Measurements from ENCODE around the gene CLCN7. TPM values are rescaled to one million over a fixed set of nuclear protein-coding genes. Genes with fewer than 3 reads are reported as not detected.

CLCN7 gene
- total RNA-seq: 134 TPM

DNA sequence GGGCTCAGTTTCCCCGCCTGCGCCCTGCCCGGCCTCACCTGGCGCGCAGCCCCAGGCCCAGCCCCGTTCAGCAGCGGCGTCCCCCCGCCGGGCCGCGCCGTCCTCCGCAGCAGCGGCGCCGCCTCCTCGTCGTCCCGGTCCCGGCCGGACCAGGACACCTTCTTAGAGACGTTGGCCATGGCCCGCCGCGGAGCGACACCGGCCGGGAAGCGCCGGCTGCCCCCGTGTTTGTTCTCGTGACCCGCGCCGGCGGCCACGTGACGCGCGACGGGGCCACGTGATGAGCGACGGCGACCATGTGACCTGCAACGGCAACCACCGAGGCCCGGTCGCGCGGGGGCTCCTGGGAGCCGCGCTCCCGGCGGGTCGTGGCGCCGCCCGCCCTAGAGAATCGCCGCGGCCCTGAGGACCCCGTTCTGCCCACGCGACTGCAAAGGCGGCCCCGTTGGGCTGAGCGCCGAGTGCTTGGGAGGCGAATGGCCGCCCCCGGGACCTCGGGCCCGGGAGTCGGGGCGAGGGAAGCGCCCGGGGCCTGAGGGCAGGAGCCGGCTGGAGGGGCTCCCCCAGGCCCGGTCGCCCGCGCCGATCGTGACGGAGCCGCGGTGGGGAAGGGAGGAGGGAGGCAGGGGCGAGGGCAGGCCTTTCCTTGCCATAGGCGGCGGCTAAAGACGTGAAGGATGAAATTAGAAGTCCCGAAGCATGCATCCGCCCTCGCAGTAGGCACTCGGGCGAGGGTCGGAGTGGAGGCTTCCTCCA, at the start of gene CLCN7:
CLCN7 (minus strand) TSS at position 233 of the 756 bp plus-strand sequence; CDS start at position 179, 54 bp downstream.
- peak; percentile 71 to 90 (median 83) for DNase-seq (ENCODE audit: low read depth in 2 of 3, low spot score in 2 of 3)

GRCh38 chr16:1524366-1524765, 49.5 kb upstream of the CLCN7 start:
- no peak for DNase-seq (ENCODE audit: low read depth in 2 of 3, low spot score in 2 of 3)

GRCh38 chr16:1523581-1524245, 48.9 kb upstream of the CLCN7 start:
- DNase-seq (ENCODE audit: low read depth in 2 of 3, low spot score in 2 of 3): no peak

DNA sequence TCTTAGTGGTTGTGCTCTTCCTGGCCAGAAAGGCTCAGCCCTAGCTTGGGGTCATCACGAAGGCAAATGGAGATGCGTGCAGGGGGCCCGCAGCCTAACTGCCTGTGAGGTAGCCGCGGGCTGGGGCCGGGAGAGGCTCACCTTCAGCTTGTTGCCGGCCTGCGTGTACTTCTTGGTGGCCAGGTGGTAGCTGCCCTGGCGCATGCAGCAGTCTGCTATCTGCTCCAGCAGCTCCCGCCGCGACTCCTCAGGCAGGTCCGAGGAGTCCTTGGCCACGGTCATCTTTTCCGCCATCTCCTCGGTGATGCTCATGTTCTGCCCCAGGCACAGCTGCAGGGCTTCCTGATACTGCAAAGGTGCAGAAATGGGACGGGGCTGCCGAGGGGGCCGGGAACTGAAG, 45.6 kb upstream of the CLCN7 start:
- DNase-seq (ENCODE audit: low read depth in 2 of 3, low spot score in 2 of 3): no peak

DNA sequence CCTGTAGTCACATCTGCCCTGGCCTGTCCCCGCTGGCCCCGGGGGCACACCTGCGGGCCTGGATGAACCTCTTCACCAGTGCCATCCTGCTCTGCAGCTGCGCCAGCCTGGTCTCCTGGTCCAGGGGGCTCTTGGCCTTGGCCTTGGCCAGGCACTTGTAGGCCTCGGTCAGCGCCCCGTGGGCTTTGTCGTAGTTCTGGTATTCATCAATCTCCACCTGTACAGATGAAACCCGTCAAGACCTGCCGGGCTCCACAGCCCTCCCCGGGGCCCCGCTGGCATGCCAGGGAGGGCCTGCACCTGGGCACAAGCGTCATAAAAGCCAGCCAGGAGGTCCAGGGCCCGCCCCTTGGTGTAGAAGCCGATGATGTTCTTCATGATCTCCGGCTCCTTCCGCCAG, 45.0 kb upstream of the CLCN7 start:
- no peak for DNase-seq (ENCODE audit: low read depth in 2 of 3, low spot score in 2 of 3)

DNA sequence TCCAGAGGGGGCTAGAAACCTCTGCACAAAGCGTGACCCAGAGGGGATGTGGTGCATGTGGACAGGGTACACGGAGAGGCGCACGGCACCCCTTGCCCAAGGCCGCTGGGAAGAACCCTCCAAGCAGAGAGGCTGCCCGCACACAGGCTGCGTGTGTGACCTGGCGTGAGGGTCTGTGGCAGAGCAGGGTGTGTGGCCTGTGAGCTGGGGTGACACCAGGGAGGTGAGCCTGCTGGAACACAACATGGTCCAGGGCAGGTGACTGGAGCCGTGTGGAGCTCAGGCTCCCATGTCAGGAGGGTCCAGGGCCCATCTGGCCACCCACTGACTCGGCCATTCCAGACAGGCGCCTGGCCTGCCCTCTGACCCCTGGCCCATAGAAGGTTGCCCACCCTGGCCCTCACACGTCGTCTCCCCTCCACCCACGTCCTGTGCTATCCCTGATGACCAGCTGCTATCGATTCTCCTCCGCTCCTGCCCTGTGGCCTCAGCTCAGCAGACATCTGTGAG, 43.9 kb upstream of the CLCN7 start:
- DNase-seq (ENCODE audit: low read depth in 2 of 3, low spot score in 2 of 3): no peak

GRCh38 chr16:1514507-1514906, 39.7 kb upstream of the CLCN7 start:
- DNase-seq (ENCODE audit: low read depth in 2 of 3, low spot score in 2 of 3): no peak

DNA sequence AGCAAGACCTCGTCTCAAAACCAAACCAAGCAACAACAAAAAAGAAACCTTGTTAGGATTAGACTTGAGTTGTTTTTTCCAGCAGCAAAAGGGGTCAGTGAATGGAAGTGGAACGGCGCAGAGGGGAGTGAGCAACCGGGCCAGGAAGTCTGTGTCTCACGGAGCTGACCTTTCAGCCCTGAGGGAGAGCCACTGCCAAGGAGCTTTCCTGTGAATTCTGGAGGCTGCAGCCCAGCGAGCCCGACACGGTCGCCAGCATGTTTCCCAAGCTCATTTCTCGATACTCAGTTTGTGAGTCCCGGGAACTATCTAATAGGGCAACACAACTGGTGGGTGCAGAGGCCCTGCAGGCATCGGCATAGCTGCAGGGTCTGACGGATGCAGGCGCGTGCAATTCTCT, 37.9 kb upstream of the CLCN7 start:
- no peak for DNase-seq (ENCODE audit: low read depth in 2 of 3, low spot score in 2 of 3)

DNA sequence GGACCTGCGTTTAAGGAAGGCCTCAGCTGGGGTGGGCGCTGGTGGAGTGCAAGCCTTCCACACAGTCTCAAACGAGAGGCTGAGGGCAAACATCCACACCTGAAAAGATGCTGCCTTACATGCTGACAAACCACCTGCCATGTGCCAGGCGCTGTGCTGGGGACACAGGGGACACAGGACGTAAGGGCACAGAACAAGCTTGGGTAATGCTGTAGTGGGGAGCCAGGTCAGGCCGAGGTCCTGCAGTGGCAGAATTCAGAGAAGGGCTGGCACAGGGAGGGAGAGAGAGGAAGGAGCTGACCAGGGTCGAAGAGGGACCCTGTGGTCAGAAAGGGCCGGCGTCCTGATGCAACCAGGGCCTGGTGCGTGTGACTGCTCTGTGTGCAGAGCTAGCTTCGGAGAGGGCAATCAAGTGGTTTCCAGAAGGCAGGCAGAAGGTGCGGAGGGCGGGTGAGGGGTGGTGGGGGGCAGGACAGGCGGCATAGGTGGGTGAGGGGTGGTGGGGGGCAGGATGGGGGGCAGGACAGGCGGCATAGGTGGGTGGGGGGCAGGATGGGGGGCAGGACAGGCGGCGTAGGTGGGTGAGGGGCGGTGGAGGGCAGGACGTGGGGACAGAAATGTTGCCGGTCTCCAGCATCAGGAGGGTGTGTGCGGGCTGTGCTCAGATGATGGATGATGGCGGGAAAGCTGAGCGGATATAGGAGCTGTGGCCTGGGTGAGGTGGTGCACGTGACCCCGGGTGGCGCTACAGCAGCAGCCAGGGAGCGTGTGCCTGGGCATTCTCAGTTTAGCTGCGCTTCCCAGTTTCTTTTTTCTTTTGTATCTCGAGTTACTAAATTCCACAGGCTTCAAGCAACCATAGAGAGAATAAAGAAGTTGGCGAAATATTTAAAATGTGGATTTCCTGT, 37.1 kb upstream of the CLCN7 start:
- DNase-seq (ENCODE audit: low read depth in 2 of 3, low spot score in 2 of 3): no peak

DNA sequence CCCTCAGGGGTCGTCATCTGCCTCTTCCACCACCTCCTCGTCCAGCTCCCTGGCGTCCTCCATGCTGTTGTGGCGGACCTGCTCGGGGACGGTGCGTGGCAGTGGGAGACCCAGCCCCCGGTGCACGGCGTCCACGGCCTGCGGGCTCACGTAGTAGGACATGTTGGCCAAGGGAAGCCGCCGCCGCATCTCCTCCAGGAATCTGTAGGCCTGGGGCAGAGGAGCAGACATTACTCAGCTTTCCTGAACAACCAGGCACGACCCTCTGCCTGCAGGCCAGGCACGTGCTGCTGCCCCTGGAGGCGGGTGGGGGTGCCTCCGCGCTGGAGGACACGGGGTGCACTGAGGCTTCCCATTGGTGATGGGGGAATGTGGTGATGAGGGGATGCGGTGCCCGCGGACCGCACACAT, 36.1 kb upstream of the CLCN7 start:
- no peak for DNase-seq (ENCODE audit: low read depth in 2 of 3, low spot score in 2 of 3)

GRCh38 chr16:1510272-1510671, 35.4 kb upstream of the CLCN7 start:
- no peak for DNase-seq (ENCODE audit: low read depth in 2 of 3, low spot score in 2 of 3)

DNA sequence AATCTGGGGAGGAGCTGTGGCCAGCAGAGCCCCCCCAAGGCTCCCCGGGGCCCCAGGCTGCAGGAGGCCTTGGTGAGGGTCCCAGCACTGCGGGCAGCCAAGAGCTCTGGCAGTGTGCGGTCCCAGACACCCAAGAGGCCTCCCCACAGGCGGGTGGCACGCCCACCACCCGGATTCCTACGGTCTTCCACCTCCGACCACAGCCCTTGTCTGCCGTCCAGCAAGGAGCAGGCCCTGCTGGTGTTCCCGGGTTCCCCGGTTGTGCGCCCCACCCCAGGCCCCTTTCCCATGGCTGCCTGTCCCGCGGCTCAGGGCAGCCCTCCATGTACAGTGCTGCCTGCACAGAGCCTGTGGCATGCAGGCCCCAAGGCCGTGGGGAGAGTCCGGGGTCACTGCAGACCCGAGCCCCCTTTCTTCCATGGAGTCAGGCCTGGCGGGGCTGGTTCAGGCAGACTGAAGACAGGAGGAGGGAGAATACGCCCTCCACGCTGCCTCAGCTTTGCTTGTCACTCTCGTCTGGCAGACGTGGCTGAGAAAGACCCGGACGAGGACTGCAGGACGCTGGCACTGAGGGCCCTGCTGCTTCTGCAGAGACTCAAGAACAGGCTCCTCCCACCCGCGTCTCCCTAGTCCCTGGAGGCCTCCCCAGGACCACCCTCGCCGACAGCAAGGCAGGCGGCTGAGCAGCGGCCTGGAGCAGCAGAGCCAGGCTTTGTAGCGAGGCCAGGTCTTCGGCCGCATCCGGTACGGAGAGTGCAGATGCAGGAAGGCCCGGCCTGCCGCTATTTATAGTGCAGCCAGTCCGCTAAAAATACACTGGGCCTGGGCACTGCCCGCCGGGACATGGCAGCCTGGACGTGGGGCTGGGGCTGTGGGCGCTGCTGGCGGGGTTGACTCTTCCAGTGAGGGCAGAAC, 34.7 kb upstream of the CLCN7 start:
- no peak for DNase-seq (ENCODE audit: low read depth in 2 of 3, low spot score in 2 of 3)

GRCh38 chr16:1508494-1509187, 33.8 kb upstream of the CLCN7 start:
- DNase-seq (ENCODE audit: low read depth in 2 of 3, low spot score in 2 of 3): no peak

- no peak for DNase-seq (ENCODE audit: low read depth in 2 of 3, low spot score in 2 of 3)
Measured at GRCh38 chr16:1506494-1507213, 31.8 kb upstream of the CLCN7 start.

GRCh38 chr16:1505912-1506311, 31.1 kb upstream of the CLCN7 start:
- DNase-seq (ENCODE audit: low read depth in 2 of 3, low spot score in 2 of 3): no peak

DNA sequence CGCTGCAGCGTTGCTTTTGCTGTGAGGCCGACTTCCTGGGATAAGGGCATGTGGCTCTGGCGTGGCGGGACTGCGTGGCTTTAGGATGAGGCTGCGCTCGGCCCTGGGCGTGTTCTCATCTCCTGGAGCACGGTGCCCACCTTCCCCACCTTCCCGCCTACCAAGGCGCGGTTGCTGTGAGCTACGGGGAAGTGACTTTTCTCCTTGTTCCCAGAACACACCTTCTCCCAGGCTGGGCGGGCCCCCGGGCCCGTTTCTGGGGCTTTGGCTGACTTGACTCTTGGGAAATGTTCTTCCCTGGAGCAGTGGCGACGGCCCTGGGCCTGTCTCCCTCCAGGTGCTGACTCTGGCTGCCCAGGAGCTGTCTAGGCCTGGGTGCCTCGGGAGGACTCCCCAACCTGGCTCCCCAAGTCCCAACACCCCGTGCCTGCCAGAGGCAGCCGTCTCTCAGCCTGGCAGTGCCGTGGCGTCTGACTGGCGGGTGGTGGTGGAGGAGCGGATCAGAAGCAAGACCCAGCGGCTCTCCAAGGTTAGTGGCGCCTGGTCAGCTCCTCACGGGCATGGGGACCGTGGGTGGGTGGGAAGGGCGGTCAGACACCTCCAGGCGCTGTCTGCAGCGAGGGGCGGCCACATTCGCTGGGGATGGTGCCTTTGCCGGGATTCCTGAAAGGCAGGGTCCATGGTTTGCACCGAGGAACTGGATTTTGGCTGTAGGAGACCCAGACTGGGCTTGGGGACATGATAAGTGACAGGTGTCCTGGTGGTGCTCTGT, 30.4 kb upstream of the CLCN7 start:
- DNase-seq (ENCODE audit: low read depth in 2 of 3, low spot score in 2 of 3): no peak

DNA sequence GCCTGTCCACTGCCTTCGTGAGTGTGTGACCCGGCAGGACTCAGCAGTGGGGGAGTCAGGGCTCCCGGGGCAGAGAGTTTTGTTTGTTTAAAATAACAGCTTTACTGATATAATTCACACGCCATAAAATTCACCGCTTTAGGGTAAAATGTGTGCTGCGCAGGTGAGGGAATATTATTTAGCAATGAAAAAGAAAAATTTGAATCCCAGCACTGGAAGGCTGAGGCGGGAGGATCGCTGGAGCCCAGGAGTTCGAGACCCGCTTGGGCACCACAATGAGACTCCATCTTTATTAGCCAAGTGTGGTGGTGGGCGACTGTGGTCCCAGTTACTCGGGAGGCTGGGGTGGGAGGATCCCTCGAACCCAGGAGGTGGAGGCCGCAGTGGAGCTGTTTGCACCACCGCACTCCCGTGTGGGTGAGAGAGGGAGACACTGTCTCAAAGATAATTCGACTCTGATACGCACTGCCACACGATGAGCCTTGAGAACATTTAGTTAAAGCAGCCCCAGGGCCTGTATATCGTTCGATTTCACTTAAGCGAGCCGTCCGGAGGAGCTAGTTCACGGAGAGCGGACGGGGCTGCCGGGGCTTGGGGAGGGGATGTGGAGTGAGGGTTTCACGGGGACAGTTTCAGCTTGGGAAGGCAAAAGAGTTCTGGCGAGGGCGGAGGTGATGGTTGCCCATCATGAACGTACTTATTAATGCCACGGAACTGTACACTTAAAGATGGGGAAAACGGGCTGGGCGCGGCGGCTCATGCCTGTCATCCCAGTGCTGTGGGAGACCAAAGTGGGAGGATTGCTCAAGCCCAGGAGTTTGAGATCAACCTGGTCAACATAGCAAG, 28.5 kb upstream of the CLCN7 start:
- no peak for DNase-seq (ENCODE audit: low read depth in 2 of 3, low spot score in 2 of 3)
